IMR-90 (cell line): ENCODE measurements around the gene IRS4. TPM values are rescaled to one million over a fixed set of nuclear protein-coding genes. Genes with fewer than 3 reads are reported as not detected.

Experiments
- ATAC-seq: fragments of 200-7000 bp; cut with Tn5 transposase; 2 replicates; pipeline ENCODE4 v1.9.1; 2020; ENCODE audit warnings: low read depth, mild to moderate bottlenecking, moderate library complexity
- BruUV-seq: library from RNA; stranded (reverse); fragments of 400-500 nt; replicated peaks from 2 replicates; lab custom pipeline; 2021; lab: Mats Ljungman, UMichigan
- CTCF ChIA-PET: fragments of 300-600 bp; formaldehyde crosslinking; extraction: SDS; loops from one replicate; lab custom pipeline; 2021; ENCODE audit warnings: antibody characterized with exemption; lab: Yijun Ruan, JAX
- POLR2A ChIA-PET: fragments of 300-600 bp; sonication (Branson Sonifier 250); formaldehyde crosslinking; loops from one replicate; lab custom pipeline; 2022; ENCODE audit warnings: antibody characterized with exemption; ENCODE audit not compliant: unreplicated experiment; lab: Charles Lee
- DNase-seq: peaks from one replicate; pipeline ENCODE4 v3.0.0; 2013
- H2AFZ ChIP-seq: replicated peaks from 2 replicates; pipeline ENCODE3; 2013; ENCODE audit warnings: low read length, mild to moderate bottlenecking; ENCODE audit not compliant: poor library complexity
- H2AK5ac ChIP-seq: 2 replicates; pipeline ENCODE4 v1.6.1; 2013; ENCODE audit warnings: low read depth, low read length, inconsistent platforms
- H2AK9ac ChIP-seq: replicated peaks from 2 replicates; pipeline ENCODE3; 2013; ENCODE audit warnings: mild to moderate bottlenecking, low read depth, low read length, moderate library complexity; ENCODE audit not compliant: poor library complexity
- H2BK120ac ChIP-seq: 2 replicates; pipeline ENCODE4 v1.6.1; 2013; ENCODE audit warnings: low read depth, low read length, inconsistent platforms
- H2BK15ac ChIP-seq: 3 replicates; pipeline ENCODE4 v1.6.1; 2013; ENCODE audit warnings: low read depth, low read length, inconsistent platforms
- H2BK20ac ChIP-seq: 2 replicates; pipeline ENCODE4 v1.6.1; 2013; ENCODE audit warnings: low read depth, mild to moderate bottlenecking, inconsistent platforms, low read length, moderate library complexity
- H2BK5ac ChIP-seq: 2 replicates; pipeline ENCODE4 v1.6.1; 2013; ENCODE audit warnings: mild to moderate bottlenecking, low read depth, low read length, inconsistent platforms; ENCODE audit not compliant: poor library complexity, severe bottlenecking
- H3K14ac ChIP-seq: replicated peaks from 2 replicates; pipeline ENCODE4 v1.6.1; 2013; ENCODE audit warnings: low read depth, low read length, inconsistent platforms
- H3K18ac ChIP-seq: 2 replicates; pipeline ENCODE4 v1.6.1; 2013; ENCODE audit warnings: low read depth, low read length, control low read depth
- H3K23ac ChIP-seq: 2 replicates; pipeline ENCODE4 v1.6.1; 2013; ENCODE audit warnings: low read depth, low read length, inconsistent platforms
- H3K27ac ChIP-seq: 2 replicates; pipeline ENCODE4 v1.5.1; 2013; ENCODE audit warnings: mild to moderate bottlenecking, control low read depth, low read length; ENCODE audit not compliant: insufficient read depth
- H3K27me3 ChIP-seq: 2 replicates; pipeline ENCODE4 v1.6.1; 2013; ENCODE audit warnings: low read length; ENCODE audit not compliant: control insufficient read depth, insufficient read depth
- H3K36me3 ChIP-seq: 2 replicates; pipeline ENCODE4 v1.6.1; 2013; ENCODE audit warnings: low read length, mixed read lengths; ENCODE audit not compliant: control insufficient read depth, insufficient read depth
- H3K4ac ChIP-seq: 2 replicates; pipeline ENCODE4 v1.6.1; 2013; ENCODE audit warnings: low read depth, low read length, inconsistent platforms
- H3K4me1 ChIP-seq: 2 replicates; pipeline ENCODE4 v1.6.1; 2013; ENCODE audit warnings: low read length, mixed read lengths; ENCODE audit not compliant: control insufficient read depth, insufficient read depth
- H3K4me2 ChIP-seq: 2 replicates; pipeline ENCODE4 v1.6.1; 2013; ENCODE audit warnings: low read depth, mild to moderate bottlenecking, control low read depth, low read length, moderate library complexity
- H3K4me3 ChIP-seq: 2 replicates; pipeline ENCODE4 v1.5.1; 2013; ENCODE audit warnings: low read depth, mild to moderate bottlenecking, control low read depth, low read length, moderate library complexity; ENCODE audit not compliant: insufficient read depth
- H3K56ac ChIP-seq: 2 replicates; pipeline ENCODE4 v1.6.1; 2013; ENCODE audit warnings: low read length, inconsistent platforms; ENCODE audit not compliant: insufficient read depth; ENCODE audit errors: extremely low read depth
- H3K79me1 ChIP-seq, 2 experiments: 2 replicates each; pipeline ENCODE4 v1.6.1; 2013; ENCODE audit warnings: low read length in 2 of 2, inconsistent platforms in 1 of 2, low read depth in 1 of 2
- H3K9ac ChIP-seq: 2 replicates; pipeline ENCODE4 v1.6.1; 2013; ENCODE audit warnings: low read depth, low read length, control low read depth
- H3K9me1 ChIP-seq: 2 replicates; pipeline ENCODE4 v1.6.1; 2013; ENCODE audit warnings: low read length, inconsistent platforms; ENCODE audit not compliant: insufficient read depth
- H3K9me3 ChIP-seq: 2 replicates; pipeline ENCODE4 v1.6.1; 2013; ENCODE audit warnings: low read length; ENCODE audit not compliant: control insufficient read depth, insufficient read depth
- H4K20me1 ChIP-seq: 2 replicates; pipeline ENCODE4 v1.6.1; 2013; ENCODE audit warnings: low read length, inconsistent platforms; ENCODE audit not compliant: insufficient read depth
- H4K5ac ChIP-seq: 2 replicates; pipeline ENCODE4 v1.6.1; 2013; ENCODE audit warnings: mild to moderate bottlenecking, low read depth, low read length, control low read depth
- H4K8ac ChIP-seq, 2 experiments: 2 replicates each; pipeline ENCODE4 v1.6.1; 2013; ENCODE audit warnings: low read depth in 2 of 2, low read length in 2 of 2, control low read depth in 1 of 2, inconsistent platforms in 1 of 2
- H4K91ac ChIP-seq: 2 replicates; pipeline ENCODE4 v1.6.1; 2013; ENCODE audit warnings: low read depth, low read length, inconsistent platforms; ENCODE audit not compliant: insufficient read depth
- BHLHE40 ChIP-seq: fragments of 150-350 bp; IDR thresholded peaks from 2 replicates; pipeline ENCODE4 v1.6.1; 2016; ENCODE audit warnings: mild to moderate bottlenecking, low read depth, low read length
- CHD1 ChIP-seq: IDR thresholded peaks from 2 replicates; pipeline ENCODE4 v1.6.1; 2012; ENCODE audit warnings: low read depth, low read length, improper control_type of control experiment
- MAFK ChIP-seq: IDR thresholded peaks from 2 replicates; pipeline ENCODE4 v1.6.1; 2012; ENCODE audit warnings: low read depth, low read length, improper control_type of control experiment
- MAZ ChIP-seq: IDR thresholded peaks from 2 replicates; pipeline ENCODE4 v1.6.1; 2012; ENCODE audit warnings: low read depth, mild to moderate bottlenecking, low read length, improper control_type of control experiment, moderate library complexity, borderline replicate concordance
- MXI1 ChIP-seq: IDR thresholded peaks from 2 replicates; pipeline ENCODE4 v1.6.1; 2012; ENCODE audit warnings: low read depth, mild to moderate bottlenecking, low read length, moderate library complexity, borderline replicate concordance
- NFE2L2 ChIP-seq: fragments of 150-350 bp; IDR thresholded peaks from 2 replicates; pipeline ENCODE4 v1.6.1; 2016; ENCODE audit warnings: low read depth, mild to moderate bottlenecking, low read length
- POLR2A ChIP-seq: IDR thresholded peaks from 2 replicates; pipeline ENCODE4 v1.6.1; 2012; ENCODE audit warnings: mild to moderate bottlenecking, low read depth, low read length
- RCOR1 ChIP-seq: IDR thresholded peaks from 2 replicates; pipeline ENCODE4 v1.6.1; 2012; ENCODE audit warnings: mild to moderate bottlenecking, low read length, improper control_type of control experiment; ENCODE audit not compliant: insufficient replicate concordance
- SMC3 ChIP-seq: fragments of 150-350 bp; IDR thresholded peaks from 2 replicates; pipeline ENCODE4 v1.6.1; 2016; ENCODE audit warnings: low read depth, mild to moderate bottlenecking, antibody characterized with exemption, low read length, moderate library complexity
- USF2 ChIP-seq: fragments of 150-350 bp; IDR thresholded peaks from 2 replicates; pipeline ENCODE4 v1.6.1; 2017; ENCODE audit warnings: mild to moderate bottlenecking, antibody characterized with exemption, low read length, low read depth
- WGBS, 2 experiments: methylation state at CpG; one replicate each; pipeline versions ENCODE4 v1.1.5 to v1.1.7; 2013; ENCODE audit warnings: missing lambda C conversion rate in 2 of 2; ENCODE audit not compliant: insufficient read length in 1 of 2; ENCODE audit errors: extremely low coverage in 2 of 2; 5-methylcytosine and 5-hydroxymethylcytosine counted together
- dilution Hi-C: fragments of 300-500 bp; cut with HindIII; formaldehyde crosslinking; loops from one replicate; pipeline ENCODE4 v1.14.3; 2018; ENCODE audit warnings: low sequenced_read_pairs; ENCODE audit not compliant: unreplicated experiment
- in situ Hi-C: fragments of 300-500 bp; cut with MboI; formaldehyde crosslinking; loops from 3 replicates; pipeline ENCODE4 v1.14.3; 2019; ENCODE audit warnings: low sequenced_read_pairs, inconsistent platforms, mixed read lengths
- intact Hi-C: fragments of 100-400 bp; cut with micrococcal nuclease; formaldehyde crosslinking; loops from 2 replicates; pipeline ENCODE4 v1.10.0; 2022
- polyA plus RNA-seq, 3 experiments: library from polyadenylated mRNA; depleted of rRNA; stranded (reverse); fragments of >200 nt; gene quantifications; 2 replicates each; pipeline ENCODE4 v1.2.3, GENCODE V29; 2012; ENCODE audit warnings: low replicate concordance in 1 of 3
- total RNA-seq: library from RNA; depleted of rRNA; stranded (reverse); fragments of >200 nt; gene quantifications from 2 replicates; pipeline ENCODE4 v1.2.3, GENCODE V29; 2012

Gene IRS4
- total and polyA plus RNA-seq, 2 of the 4 experiments (the other 2 are of a cell fraction) = 0.02 TPM; not detected in 1

GRCh38 chrX:108704839-108705238, 31.5 kb downstream of the IRS4 start:
- no peaks in the 10 kb centered on the region for H3K9me1 ChIP-seq
- no peak overlapping the region for H4K91ac ChIP-seq
- H2AFZ ChIP-seq = no peak overlapping the region
- DNase-seq (no peak), ATAC-seq (no peak)
- H3K4me2 ChIP-seq = no peak overlapping the region
- no peak overlapping the region for H3K4ac ChIP-seq
- H3K56ac ChIP-seq = no peak overlapping the region
- no peak overlapping the region for H2AK5ac ChIP-seq
- no CpG with 5 or more reads among the region's 2 CpGs for WGBS, 2 experiments
- in situ Hi-C loops (no loop called here), intact Hi-C loops (no loop called here), dilution Hi-C loops (no loop called here)
- no peak overlapping the region for H3K14ac ChIP-seq
- no peak overlapping the region for H3K4me3 ChIP-seq
- H2AK9ac ChIP-seq = no peak overlapping the region
- H2BK15ac ChIP-seq = no peak overlapping the region
- H3K9me3 ChIP-seq = no peaks in the 10 kb centered on the region
- BruUV-seq = no TSS peak
- H4K5ac ChIP-seq = no peak overlapping the region
- no peaks in the 10 kb centered on the region for H3K79me1 ChIP-seq
- ChIA-PET CTCF (interaction anchor here (0.5 kb wide), 1 partner anchor 837 kb away, joined by 7 read pairs; no protein-coding TSS in a partner anchor), POLR2A (no interaction called here)
- H3K9ac ChIP-seq = no peak overlapping the region
- H4K20me1 ChIP-seq = no peaks in the 10 kb centered on the region
- H3K18ac ChIP-seq = no peak overlapping the region
- no peak overlapping the region for H4K8ac ChIP-seq
- H2BK20ac ChIP-seq = no peak overlapping the region
- no peak for TF ChIP-seq RCOR1
- no peak for TF ChIP-seq CHD1
- no peak for TF ChIP-seq USF2
- TF ChIP-seq NFE2L2 = peak; percentile 78
- peak; percentile 56; the same call in 1 of the 2 replicates for TF ChIP-seq MAFK
- no peak for TF ChIP-seq SMC3
- no peak for TF ChIP-seq MAZ
- TF ChIP-seq BHLHE40 = no peak
- no peak for TF ChIP-seq POLR2A
- no peak for TF ChIP-seq MXI1
- no peak overlapping the region for H2BK5ac ChIP-seq
- no peak overlapping the region for H2BK120ac ChIP-seq
- H3K36me3 ChIP-seq = no peaks in the 10 kb centered on the region
- no peaks in the 10 kb centered on the region; the same call in 1 of the 2 replicates for H3K27me3 ChIP-seq
- H3K4me1 ChIP-seq = no peaks in the 10 kb centered on the region
- H3K27ac ChIP-seq = no peak overlapping the region
- no peak overlapping the region for H3K23ac ChIP-seq
